HG02885 (cell line): Measurements from ENCODE around the gene TMEM120B.
A peak's percentile ranks its signal among the peaks of the same experiment; 100 is the strongest.
"Not testable (repeated sequence)": the region's sequence is repeated elsewhere in the genome, so short reads cannot be mapped to it uniquely, and the experiment has no call there.

Source experiments
- ATAC-seq: cut with Tn5 transposase; IDR thresholded peaks from one replicate; pipeline ENCODE4 v1.9.1; 2021; ENCODE audit warnings: mild to moderate bottlenecking; ENCODE audit not compliant: unreplicated experiment, poor library complexity

Gene TMEM120B

GRCh38 chr12:121712461-121713256, at the start of gene TMEM120B:
TSS of gene TMEM120B (plus strand) at chr12:121712752. CDS start at chr12:121712896, 144 bp downstream.
- ATAC-seq, result peak; percentile 82

GRCh38 chr12:121663610-121663929, 49.0 kb upstream of the TMEM120B start:
- ATAC-seq, result no peak

- ATAC-seq, result not testable (repeated sequence)
Observed at GRCh38 chr12:121666829-121667228, 45.7 kb upstream of the TMEM120B start.

GRCh38 chr12:121668750-121669520, 43.6 kb upstream of the TMEM120B start:
- no peak for ATAC-seq

GRCh38 chr12:121669521-121669900, 43.0 kb upstream of the TMEM120B start, which contains the start of gene MORN3:
TSS of gene MORN3 (minus strand) at chr12:121669654. CDS start at chr12:121669483, 171 bp downstream.
- no peak for ATAC-seq

GRCh38 chr12:121673013-121673511, 39.5 kb upstream of the TMEM120B start:
- ATAC-seq, result no peak

GRCh38 chr12:121676190-121676589, 36.4 kb upstream of the TMEM120B start:
- ATAC-seq, result no peak

GRCh38 chr12:121678305-121678704, 34.2 kb upstream of the TMEM120B start:
- ATAC-seq, result no peak

- ATAC-seq, result no peak
Observed at GRCh38 chr12:121678716-121679300, 33.7 kb upstream of the TMEM120B start.

- ATAC-seq, result not testable (repeated sequence)
Observed at GRCh38 chr12:121679661-121680197, 32.8 kb upstream of the TMEM120B start.

- ATAC-seq, result no peak
Observed at GRCh38 chr12:121688966-121689365, 23.6 kb upstream of the TMEM120B start.

GRCh38 chr12:121689430-121689829, 23.1 kb upstream of the TMEM120B start:
- no peak for ATAC-seq

GRCh38 chr12:121692744-121693143, 19.8 kb upstream of the TMEM120B start:
- not testable (repeated sequence) for ATAC-seq

- ATAC-seq, result no peak
Observed at GRCh38 chr12:121693155-121693687, 19.3 kb upstream of the TMEM120B start.

GRCh38 chr12:121697093-121697698, 15.4 kb upstream of the TMEM120B start:
- no peak for ATAC-seq

GRCh38 chr12:121697861-121698260, 14.7 kb upstream of the TMEM120B start:
- ATAC-seq, result not testable (repeated sequence)

- no peak for ATAC-seq
Observed at GRCh38 chr12:121701667-121702277, 10.8 kb upstream of the TMEM120B start.

GRCh38 chr12:121702944-121703343, 9.6 kb upstream of the TMEM120B start:
- no peak for ATAC-seq

- ATAC-seq, result no peak
Observed at GRCh38 chr12:121705514-121705913, 7.0 kb upstream of the TMEM120B start.
